GM18502 (cell line): ENCODE results near the gene ZNF628.
A peak's percentile ranks its signal among the peaks of the same experiment; 100 is the strongest.

Experiments
- ATAC-seq: cut with Tn5 transposase; IDR thresholded peaks from one replicate; pipeline ENCODE4 v1.9.1; 2021; ENCODE audit warnings: mild to moderate bottlenecking; ENCODE audit not compliant: unreplicated experiment, poor library complexity

Gene ZNF628

GRCh38 chr19:55482967-55483705, 6.7 kb downstream of the ZNF628 start:
- no peak for ATAC-seq

- ATAC-seq = no peak
Measured at GRCh38 chr19:55483706-55484592, 7.5 kb downstream of the ZNF628 start.

GRCh38 chr19:55484593-55485438, 8.4 kb downstream of the ZNF628 start, which contains the start of gene NAT14:
TSS of gene NAT14 (plus strand) at chr19:55485188. CDS start at chr19:55485709, 521 bp downstream.
- peak; percentile 61 for ATAC-seq

DNA sequence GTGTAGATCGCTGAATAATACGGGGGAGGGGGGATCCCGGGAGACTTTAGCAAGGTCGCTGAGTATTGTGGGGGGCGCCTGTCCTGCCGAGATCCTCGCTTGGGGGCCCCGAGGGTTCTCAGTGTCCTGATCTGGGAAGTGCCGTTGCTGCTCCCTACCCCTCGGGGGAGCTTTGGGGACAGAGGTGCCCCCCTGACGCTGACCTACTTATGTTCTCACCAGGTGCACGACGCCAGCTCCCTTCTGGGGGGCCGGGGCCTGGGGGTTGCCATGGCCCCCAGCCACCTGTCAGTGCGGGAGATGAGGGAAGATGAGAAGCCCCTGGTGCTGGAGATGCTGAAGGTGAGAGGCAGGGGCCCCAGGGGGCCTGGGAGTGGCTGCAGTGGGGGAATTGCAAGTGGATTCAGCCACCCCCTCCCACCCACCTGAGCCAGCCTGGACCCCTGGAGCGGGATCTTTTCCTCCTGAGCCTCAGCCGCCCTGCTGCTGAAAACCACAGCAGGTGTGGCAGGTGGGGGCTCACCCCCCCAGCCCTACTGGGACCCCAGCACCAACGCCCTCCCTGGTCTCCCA, 9.1 kb downstream of the ZNF628 start:
- no peak for ATAC-seq

GRCh38 chr19:55486043-55486970, 9.9 kb downstream of the ZNF628 start:
- no peak for ATAC-seq

GRCh38 chr19:55486971-55487923, 10.8 kb downstream of the ZNF628 start:
- ATAC-seq = no peak

GRCh38 chr19:55487924-55488687, 11.7 kb downstream of the ZNF628 start, which contains the start of gene SSC5D:
TSS of gene SSC5D (plus strand) at chr19:55488436. CDS start at chr19:55488590, 154 bp downstream.
- no peak for ATAC-seq

- no peak for ATAC-seq
Measured at GRCh38 chr19:55488986-55489710, 12.7 kb downstream of the ZNF628 start.

GRCh38 chr19:55489711-55490477, 13.5 kb downstream of the ZNF628 start:
- ATAC-seq = no peak

GRCh38 chr19:55490478-55491432, 14.3 kb downstream of the ZNF628 start:
- no peak for ATAC-seq

DNA sequence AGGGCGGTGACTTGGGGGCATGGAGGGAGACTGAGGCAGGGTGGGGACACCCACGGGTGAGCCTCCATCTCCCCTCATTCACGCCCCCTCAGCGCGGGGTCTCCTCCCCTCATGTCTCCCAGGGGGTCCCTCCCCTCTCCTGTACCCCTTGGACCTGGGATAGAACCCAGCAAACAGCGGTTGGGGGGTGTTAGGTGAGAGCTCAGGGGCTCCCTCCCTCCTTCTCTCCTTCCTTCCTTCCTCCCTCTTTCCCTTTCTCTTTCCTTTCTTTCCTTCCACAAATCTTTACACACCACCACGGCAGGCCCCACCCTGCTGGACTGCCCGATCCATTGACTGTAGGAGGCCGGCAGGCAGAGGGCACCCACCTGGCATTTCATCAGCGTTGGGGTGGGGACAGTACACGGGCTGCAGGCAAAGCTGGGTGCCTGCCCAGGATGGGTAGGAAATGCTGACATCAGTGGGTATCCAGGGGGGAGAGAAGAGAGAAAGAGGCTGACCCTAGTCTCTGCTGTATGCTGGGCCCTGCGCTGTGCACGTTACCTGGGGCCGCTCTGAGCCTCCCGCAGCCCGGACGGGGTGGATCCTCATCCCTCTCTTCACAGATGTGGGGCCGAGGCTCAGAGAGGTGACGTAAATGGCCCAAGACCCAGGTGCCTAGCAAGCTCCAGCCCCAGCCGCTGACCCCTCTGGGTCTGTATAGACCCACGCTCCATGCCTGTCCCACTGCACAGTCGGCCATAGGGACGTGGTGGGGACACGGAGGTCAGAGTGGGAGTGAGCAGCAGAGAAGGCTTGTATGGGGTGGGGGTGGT, 15.3 kb downstream of the ZNF628 start:
- no peak for ATAC-seq

GRCh38 chr19:55492362-55492944, 16.0 kb downstream of the ZNF628 start:
- no peak for ATAC-seq

GRCh38 chr19:55493052-55493644, 16.7 kb downstream of the ZNF628 start:
- ATAC-seq = no peak
